ENCODE data around the gene GRID1.

GRID1 gene

GRCh38 chr10:86316990-86317389 is 49.6 kb downstream of the GRID1 start:
- DNase-seq (ENCODE audit: low spot score), result no peak
- in situ Hi-C loops (cut with MboI; ENCODE audit: low pct_unique_long_range_greater_than_20kb, low sequenced_read_pairs, unreplicated experiment), result no loop called here
- TF ChIP-seq CTCF (IDR thresholded peaks at IDR 0.05; ENCODE audit: extremely low read depth, insufficient read depth, missing control alignments), result no peak

GRCh38 chr10:86316274-86316835 is 50.2 kb downstream of the GRID1 start:
- TF ChIP-seq CTCF (IDR thresholded peaks at IDR 0.05; ENCODE audit: extremely low read depth, insufficient read depth, missing control alignments), result no peak
- in situ Hi-C loops (cut with MboI; ENCODE audit: low pct_unique_long_range_greater_than_20kb, low sequenced_read_pairs, unreplicated experiment), result no loop called here
- DNase-seq (ENCODE audit: low spot score), result no peak

- DNase-seq (ENCODE audit: low spot score), result no peak
- no peak for TF ChIP-seq CTCF (IDR thresholded peaks at IDR 0.05; ENCODE audit: extremely low read depth, insufficient read depth, missing control alignments)
- in situ Hi-C loops (cut with MboI; ENCODE audit: low pct_unique_long_range_greater_than_20kb, low sequenced_read_pairs, unreplicated experiment), result no loop called here
Measured at GRCh38 chr10:86315549-86315942, 51.0 kb downstream of the GRID1 start.

GRCh38 chr10:86314616-86315548 is 51.7 kb downstream of the GRID1 start:
- in situ Hi-C loops (cut with MboI; ENCODE audit: low pct_unique_long_range_greater_than_20kb, low sequenced_read_pairs, unreplicated experiment), result no loop called here
- TF ChIP-seq CTCF (IDR thresholded peaks at IDR 0.05; ENCODE audit: extremely low read depth, insufficient read depth, missing control alignments), result no peak
- no peak for DNase-seq (ENCODE audit: low spot score)

- no peak for DNase-seq (ENCODE audit: low spot score)
- in situ Hi-C loops (cut with MboI; ENCODE audit: low pct_unique_long_range_greater_than_20kb, low sequenced_read_pairs, unreplicated experiment), result no loop called here
- TF ChIP-seq CTCF (IDR thresholded peaks at IDR 0.05; ENCODE audit: extremely low read depth, insufficient read depth, missing control alignments), result no peak
Measured at GRCh38 chr10:86313621-86314041, 53.0 kb downstream of the GRID1 start.

- TF ChIP-seq CTCF (IDR thresholded peaks at IDR 0.05; ENCODE audit: extremely low read depth, insufficient read depth, missing control alignments), result no peak
- in situ Hi-C loops (cut with MboI; ENCODE audit: low pct_unique_long_range_greater_than_20kb, low sequenced_read_pairs, unreplicated experiment), result no loop called here
Measured at GRCh38 chr10:86312701-86313270, 53.8 kb downstream of the GRID1 start.

More at GRCh38 chr10:86312701-86313270, 53.8 kb downstream of the GRID1 start:
- DNase-seq (ENCODE audit: low spot score), result no peak
